Hematopoietic multipotent progenitor cell treated with erythropoietin and hydrocortisone succinate and interleukin-3 and kit ligand, for 6 days (in vitro differentiated cells): ENCODE data around the gene CCNE1.

Experiments used
- DNase-seq: peaks from one replicate; pipeline ENCODE4 v3.0.0-alpha.2; 2015

CCNE1 gene

DNA sequence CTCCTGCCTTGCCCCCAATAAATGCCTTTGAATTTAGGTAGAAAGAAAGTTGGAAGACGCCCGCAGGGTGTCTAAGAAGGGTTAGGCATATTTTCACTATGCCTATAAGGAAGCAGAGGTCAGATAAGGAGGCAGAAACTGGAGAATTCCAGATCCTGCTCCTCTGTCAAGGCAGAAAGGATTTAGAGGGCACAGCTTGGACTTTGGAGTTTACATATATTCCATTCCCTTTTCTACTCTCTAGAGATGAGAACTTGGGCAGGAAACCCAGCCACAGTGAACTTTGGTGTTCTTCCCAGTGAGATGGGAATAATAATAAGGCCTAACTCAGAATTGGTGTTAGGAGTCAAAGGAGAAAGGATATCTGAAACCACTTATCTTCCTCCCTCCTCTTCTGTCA, 37.4 kb downstream of the CCNE1 start:
- no peak for DNase-seq

DNA sequence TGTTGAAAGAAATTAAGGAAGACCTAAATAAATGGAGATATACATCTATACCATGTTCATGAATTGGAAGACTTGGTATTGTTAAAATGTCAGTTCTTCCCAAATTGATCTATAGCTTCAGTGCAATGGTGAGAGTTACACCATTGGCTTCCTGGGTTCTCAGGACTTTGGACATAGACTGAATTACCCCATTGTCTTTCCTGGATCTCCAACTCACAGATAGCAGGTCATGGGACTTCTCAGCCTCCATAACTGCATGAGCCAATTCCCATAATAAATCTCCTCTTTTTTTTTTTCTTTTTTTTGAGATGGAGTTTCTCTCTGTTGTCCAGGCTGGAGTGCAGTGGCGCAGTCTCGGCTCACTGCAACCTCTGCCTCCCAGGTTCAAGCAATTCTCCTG, 38.7 kb downstream of the CCNE1 start:
- DNase-seq = no peak

DNA sequence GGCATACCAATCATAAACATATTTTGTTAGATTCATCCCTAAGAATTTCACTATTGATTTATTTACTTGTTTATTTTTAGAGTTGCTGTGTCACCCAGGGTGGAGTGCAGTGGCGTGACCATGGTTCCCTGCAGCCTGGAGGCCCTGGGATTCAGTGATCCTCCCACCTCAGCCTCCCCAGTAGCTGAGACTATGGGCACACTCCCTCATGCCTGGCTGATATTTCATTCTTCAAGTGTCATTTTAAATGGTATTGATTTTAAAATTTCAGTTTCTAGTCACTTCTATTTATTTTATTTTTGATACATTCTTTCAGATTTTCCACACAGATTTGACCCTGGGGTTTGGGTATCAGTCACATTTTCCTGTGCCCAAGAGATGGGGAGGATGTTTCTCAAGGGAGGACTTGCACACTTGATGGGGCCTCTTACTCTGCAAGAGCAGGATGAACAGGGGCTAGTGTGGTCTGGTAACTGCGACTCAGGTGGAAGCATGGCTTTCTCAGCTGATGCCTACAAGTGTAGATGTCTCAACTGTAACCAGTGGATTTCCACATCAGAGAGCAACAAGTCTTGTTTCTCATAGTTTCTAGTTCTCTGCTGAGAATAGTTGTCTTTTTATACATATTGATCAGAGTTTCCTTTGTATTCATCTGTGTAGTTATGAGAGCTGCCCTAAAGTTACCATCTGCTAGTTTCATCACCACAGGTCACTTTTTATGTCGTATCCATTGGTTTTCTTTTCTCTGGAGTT, 40.2 kb downstream of the CCNE1 start:
- no peak for DNase-seq

DNA sequence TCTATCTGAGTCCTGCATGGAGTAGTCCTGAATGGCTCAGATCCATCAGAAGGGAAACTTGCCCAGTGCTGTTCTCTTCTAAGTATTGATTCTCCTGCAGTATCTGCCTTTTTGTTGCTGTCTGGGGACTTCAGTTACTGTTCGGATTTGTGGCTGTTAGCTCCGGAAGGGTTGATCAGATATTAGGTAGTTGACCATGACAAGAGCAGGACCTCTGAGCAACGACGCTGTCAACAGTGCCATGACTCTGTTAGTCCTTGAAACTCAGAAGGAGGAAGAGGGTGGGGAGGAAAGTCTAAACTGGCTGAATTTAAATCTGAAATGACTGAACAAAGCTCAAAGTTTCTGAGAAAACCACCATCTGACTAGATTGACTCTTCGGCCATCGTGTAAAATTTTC, 42.2 kb downstream of the CCNE1 start:
- DNase-seq = no peak

DNA sequence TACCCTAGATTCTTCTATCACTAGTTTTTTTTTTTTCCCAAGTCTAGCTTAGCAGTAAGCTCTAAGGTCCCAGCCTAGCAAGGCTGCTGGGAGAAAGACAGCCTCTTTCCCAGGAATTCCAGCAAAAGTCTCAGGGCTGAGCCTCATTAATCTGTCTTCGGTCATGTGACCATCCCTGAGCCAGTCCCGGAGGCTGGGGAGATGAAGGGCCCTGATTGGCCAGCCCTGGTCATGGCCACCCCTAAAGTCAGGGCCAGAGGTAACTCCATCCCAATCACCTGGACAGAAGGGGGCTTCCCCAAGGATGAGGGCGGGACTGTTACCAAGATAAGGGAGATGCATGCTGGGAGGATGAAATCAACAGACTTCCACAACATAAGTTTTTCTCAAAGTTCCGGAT, 43.3 kb downstream of the CCNE1 start:
- DNase-seq = no peak

- DNase-seq = no peak
Observed at GRCh38 chr19:29855741-29856500, 44.1 kb downstream of the CCNE1 start.

- peak; percentile 72 for DNase-seq
Observed at GRCh38 chr19:29858000-29858596, 46.3 kb downstream of the CCNE1 start.

GRCh38 chr19:29858621-29859020, 46.8 kb downstream of the CCNE1 start:
- DNase-seq = no peak

DNA sequence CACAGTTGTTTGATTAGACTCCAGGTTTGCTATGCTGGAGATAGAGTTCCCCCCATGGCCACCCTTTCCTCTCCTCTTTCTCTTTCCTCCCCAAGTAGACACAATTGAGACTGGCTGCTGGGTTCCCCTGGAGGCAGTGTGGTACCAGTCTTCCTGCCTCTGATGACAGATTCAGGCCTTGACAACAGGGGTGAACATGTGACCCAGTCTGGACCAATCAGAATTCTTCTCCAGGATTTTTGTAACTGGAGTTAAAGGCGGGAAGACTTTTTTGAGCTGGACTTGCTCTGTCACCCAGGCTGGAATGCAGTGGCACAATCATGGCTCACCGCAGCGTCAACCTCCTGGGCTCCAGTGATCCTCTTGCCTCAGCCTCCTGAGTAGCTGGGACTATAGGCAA, 48.7 kb downstream of the CCNE1 start:
- peak; percentile 42 for DNase-seq

DNA sequence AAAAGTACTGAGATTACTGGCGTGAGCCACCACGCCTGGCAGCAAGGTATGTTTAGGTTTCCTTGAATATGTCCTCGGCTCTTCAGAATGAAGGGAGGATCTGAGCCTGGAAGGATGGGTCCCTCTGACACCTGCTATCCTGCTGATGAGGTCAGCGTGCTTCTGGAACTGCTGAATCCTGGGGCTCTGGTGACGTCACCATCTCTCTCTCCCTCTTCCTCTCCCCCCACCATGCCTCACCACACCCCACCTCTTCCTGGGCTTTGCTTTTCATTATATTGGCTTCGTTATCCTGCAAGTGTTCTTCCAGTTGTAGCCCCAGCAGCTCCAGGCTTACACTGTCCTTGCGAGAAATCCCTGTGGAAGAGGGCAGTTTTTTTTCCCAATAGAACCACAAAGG, 49.8 kb downstream of the CCNE1 start:
- no peak for DNase-seq

GRCh38 chr19:29866011-29866410, 54.2 kb downstream of the CCNE1 start:
- no peak for DNase-seq

DNA sequence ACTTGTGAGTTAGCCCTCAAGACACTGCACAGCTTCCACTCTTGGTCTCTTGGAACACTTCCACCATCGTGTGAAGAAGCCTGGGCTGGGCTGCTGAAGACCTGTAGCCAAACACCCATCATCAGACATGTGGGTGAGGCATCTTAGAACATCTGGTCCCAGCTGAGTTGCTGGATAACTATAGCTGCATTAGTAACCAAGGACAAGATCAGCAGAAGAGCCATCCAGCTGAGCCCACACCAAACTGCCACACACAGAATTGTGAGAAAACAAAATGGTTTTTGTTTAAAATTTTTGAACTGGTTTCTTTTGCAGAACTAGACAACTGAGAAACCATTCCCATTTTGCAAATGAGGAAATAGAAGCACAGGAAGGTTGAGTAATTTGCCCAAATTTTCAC, 56.2 kb downstream of the CCNE1 start:
- DNase-seq = no peak

GRCh38 chr19:29871143-29871542, 59.4 kb downstream of the CCNE1 start:
- no peak for DNase-seq

GRCh38 chr19:29872224-29872731, 60.5 kb downstream of the CCNE1 start:
- DNase-seq = peak; percentile 64

DNA sequence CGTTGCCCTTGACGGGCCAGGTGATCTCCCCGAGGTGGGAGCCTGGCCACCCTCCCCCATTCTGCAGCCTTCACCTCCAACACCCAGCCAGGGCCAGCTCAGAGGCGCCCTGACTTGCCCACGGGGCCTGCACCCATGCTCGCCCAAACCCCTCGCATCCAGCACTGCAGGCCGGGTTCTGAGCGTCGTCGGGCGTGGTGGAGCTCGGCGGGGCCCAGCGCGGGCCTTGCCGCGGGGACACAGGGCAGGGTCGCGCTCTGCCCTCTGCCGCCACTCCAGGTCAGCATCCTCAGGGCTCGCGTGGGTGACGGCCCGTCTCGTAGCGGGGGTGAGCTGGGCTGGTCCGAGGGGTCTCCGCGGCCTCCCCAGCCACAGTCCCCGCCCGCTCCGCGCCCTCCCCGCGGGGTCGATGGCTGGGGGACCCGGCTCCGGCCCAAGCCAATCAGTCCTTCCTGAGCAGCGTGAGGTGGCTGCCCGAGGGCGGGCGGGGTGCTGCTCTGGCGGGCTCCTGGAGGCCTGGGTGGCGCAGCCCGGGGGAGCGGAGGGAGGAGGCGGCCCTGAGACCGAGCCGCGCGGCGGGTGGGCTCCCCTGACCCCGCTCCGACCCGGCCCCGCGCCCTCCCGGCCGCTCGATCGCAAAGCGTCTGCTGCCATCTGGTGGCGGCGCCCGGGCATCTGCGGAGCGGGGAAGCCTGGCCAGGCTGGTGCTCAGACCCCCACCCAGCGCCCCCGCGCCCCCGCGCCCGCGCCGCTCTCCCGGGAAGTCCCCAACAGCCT, 61.4 kb downstream of the CCNE1 start:
- peak; percentile 62 for DNase-seq
